Activated T-cell treated with anti-CD3 and anti-CD28 coated beads, Interleukin-2, amount 50 U/mL, for 1 hour (primary cell): ENCODE data around the gene DBNDD1.

ENCODE experiments used
- DNase-seq: peaks from one replicate; pipeline ENCODE4 v3.0.0-alpha.2; 2020

The DBNDD1 gene

DNA sequence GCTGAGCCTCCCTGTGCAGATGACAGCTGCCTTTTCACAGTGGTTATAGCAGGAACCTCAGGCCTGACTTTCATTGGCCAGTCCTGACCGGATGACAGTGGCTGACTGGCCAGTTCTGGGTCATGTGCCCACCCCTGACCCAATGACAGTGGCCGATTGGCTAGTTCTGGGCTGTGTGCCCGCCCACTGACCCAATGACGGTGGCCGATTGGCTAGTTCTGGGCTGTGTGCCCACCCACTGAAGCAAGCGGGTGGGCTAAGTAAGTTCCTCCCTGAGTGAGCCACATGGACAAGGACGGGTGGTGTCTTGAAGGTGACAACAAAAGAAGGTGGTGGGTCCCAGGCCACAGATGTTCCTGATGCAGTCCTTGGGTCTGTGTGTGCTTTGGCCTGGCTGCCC lies 61.2 kb downstream of the DBNDD1 start:
- no peak for DNase-seq

GRCh38 chr16:89957216-89957785 lies 62.0 kb downstream of the DBNDD1 start:
- DNase-seq, result no peak

- no peak for DNase-seq
These were observed 62.6 kb downstream of the DBNDD1 start for GRCh38 chr16:89956505-89957215.

- no peak for DNase-seq
These were observed 64.1 kb downstream of the DBNDD1 start for GRCh38 chr16:89955001-89955685.
